ENCODE measurements around the gene SRPK1. TPM values are rescaled to one million over a fixed set of nuclear protein-coding genes. Genes with fewer than 3 reads are reported as not detected.

The SRPK1 gene
- total RNA-seq, 2 experiments from 2014 or later: 75.6 to 109 TPM

DNA sequence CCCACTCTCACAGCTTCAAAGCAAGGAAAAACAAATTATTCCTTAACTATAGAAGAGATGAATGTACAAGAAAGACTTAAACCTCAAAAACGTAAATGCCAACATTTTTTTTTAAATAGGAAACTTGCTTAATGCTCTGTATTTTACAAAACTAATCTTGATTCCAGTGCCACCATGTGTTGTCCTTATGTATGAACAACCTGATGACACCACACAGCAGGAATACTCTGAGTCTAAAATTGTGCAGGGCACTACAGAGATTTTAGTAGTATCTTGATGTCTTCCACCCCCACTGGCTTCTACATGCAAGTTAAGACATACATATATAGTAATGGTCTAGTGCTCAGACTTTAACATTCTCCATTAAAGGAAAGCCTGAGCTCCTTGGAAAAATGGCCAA is 46.2 kb downstream of the SRPK1 start:
- no peaks in the 10 kb centered on the region for H3K9me2 ChIP-seq (ENCODE audit: insufficient read depth, low read length)
- CTCF ChIA-PET (ENCODE audit: unreplicated experiment): no interaction called here
- TF ChIP-seq EZH2phosphoT487 (IDR thresholded peaks at IDR 0.05; ENCODE audit: borderline replicate concordance, low read depth, low read length): no peak
- TF ChIP-seq, protein P1, sequence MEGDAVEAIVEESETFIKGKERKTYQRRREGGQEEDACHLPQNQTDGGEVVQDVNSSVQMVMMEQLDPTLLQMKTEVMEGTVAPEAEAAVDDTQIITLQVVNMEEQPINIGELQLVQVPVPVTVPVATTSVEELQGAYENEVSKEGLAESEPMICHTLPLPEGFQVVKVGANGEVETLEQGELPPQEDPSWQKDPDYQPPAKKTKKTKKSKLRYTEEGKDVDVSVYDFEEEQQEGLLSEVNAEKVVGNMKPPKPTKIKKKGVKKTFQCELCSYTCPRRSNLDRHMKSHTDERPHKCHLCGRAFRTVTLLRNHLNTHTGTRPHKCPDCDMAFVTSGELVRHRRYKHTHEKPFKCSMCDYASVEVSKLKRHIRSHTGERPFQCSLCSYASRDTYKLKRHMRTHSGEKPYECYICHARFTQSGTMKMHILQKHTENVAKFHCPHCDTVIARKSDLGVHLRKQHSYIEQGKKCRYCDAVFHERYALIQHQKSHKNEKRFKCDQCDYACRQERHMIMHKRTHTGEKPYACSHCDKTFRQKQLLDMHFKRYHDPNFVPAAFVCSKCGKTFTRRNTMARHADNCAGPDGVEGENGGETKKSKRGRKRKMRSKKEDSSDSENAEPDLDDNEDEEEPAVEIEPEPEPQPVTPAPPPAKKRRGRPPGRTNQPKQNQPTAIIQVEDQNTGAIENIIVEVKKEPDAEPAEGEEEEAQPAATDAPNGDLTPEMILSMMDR (conservative IDR thresholded peaks at IDR 0.05; ENCODE audit: low read length): no peak
- H3K4me1 ChIP-seq (ENCODE audit: insufficient read depth, low read length, poor library complexity, severe bottlenecking): no peaks in the 10 kb centered on the region
- H3K79me2 ChIP-seq (ENCODE audit: insufficient read depth, low read depth, low read length): no peaks in the 10 kb centered on the region
- no TSS peak for BruUV-seq (replicated peaks)
- H3K36me3 ChIP-seq (ENCODE audit: insufficient read depth, low read length): peaks cover 96% of the 10 kb centered on the region
- no peak overlapping the region for H2AFZ ChIP-seq (ENCODE audit: low read length)
- H3K27ac ChIP-seq (ENCODE audit: low read depth, low read length, poor library complexity, severe bottlenecking): no peak overlapping the region
- H3K4me3 ChIP-seq (ENCODE audit: low read depth, low read length, poor library complexity, severe bottlenecking): no peak overlapping the region
- intact Hi-C loops (cut with micrococcal nuclease; ENCODE audit: unreplicated experiment): no loop called here
- no peaks in the 10 kb centered on the region for H4K20me1 ChIP-seq (ENCODE audit: insufficient read depth, low read length)
- no peak for DNase-seq (ENCODE audit: low spot score)
- H3K4me2 ChIP-seq (ENCODE audit: low read length): no peak overlapping the region
- H3K9me3 ChIP-seq (ENCODE audit: low read length): no peaks in the 10 kb centered on the region
- POLR2A ChIA-PET: interaction anchor here (0.7 kb wide), 1 partner anchor 544 kb away, joined by 3 read pairs; no protein-coding TSS in a partner anchor

GRCh38 chr6:35859367-35859766 is 61.5 kb downstream of the SRPK1 start:
- POLR2A ChIA-PET: interaction anchor here (0.6 to 0.7 kb wide), 2 partner anchors 253 to 1501 kb away, joined by 3 read pairs; no protein-coding TSS in a partner anchor
- no peak for TF ChIP-seq EZH2phosphoT487 (IDR thresholded peaks at IDR 0.05; ENCODE audit: borderline replicate concordance, low read depth, low read length)
- TF ChIP-seq, protein P1 (conservative IDR thresholded peaks at IDR 0.05; ENCODE audit: low read length): no peak
- Histone ChIP-seq H3K4me3 (ENCODE audit: low read depth, low read length, poor library complexity, severe bottlenecking) (no peak overlapping the region), H3K27ac (ENCODE audit: low read depth, low read length, poor library complexity, severe bottlenecking) (no peak overlapping the region), H2AFZ (ENCODE audit: low read length) (no peak overlapping the region), H4K20me1 (ENCODE audit: insufficient read depth, low read length) (no peaks in the 10 kb centered on the region), H3K9me3 (ENCODE audit: low read length) (no peaks in the 10 kb centered on the region), H3K79me2 (ENCODE audit: insufficient read depth, low read depth, low read length) (no peaks in the 10 kb centered on the region), H3K36me3 (ENCODE audit: insufficient read depth, low read length) (peaks cover 98% of the 10 kb centered on the region), H3K9me2 (ENCODE audit: insufficient read depth, low read length) (no peaks in the 10 kb centered on the region), H3K4me2 (ENCODE audit: low read length) (no peak overlapping the region), H3K4me1 (ENCODE audit: insufficient read depth, low read length, poor library complexity, severe bottlenecking) (no peaks in the 10 kb centered on the region)
- no TSS peak for BruUV-seq (replicated peaks)
- intact Hi-C loops (cut with micrococcal nuclease; ENCODE audit: unreplicated experiment): no loop called here
- CTCF ChIA-PET (ENCODE audit: unreplicated experiment): no interaction called here
- no peak for DNase-seq (ENCODE audit: low spot score)

GRCh38 chr6:35857853-35858252 is 63.0 kb downstream of the SRPK1 start:
- no TSS peak for BruUV-seq (replicated peaks)
- ChIA-PET POLR2A (interaction anchor here (0.6 kb wide), 1 partner anchor 121 kb away, joined by 3 read pairs; no protein-coding TSS in a partner anchor), CTCF (ENCODE audit: unreplicated experiment) (no interaction called here)
- Histone ChIP-seq H4K20me1 (ENCODE audit: insufficient read depth, low read length) (no peaks in the 10 kb centered on the region), H3K4me2 (ENCODE audit: low read length) (no peak overlapping the region), H3K27ac (ENCODE audit: low read depth, low read length, poor library complexity, severe bottlenecking) (no peak overlapping the region), H3K79me2 (ENCODE audit: insufficient read depth, low read depth, low read length) (no peaks in the 10 kb centered on the region), H3K9me2 (ENCODE audit: insufficient read depth, low read length) (no peaks in the 10 kb centered on the region), H2AFZ (ENCODE audit: low read length) (no peak overlapping the region), H3K36me3 (ENCODE audit: insufficient read depth, low read length) (peaks cover 99% of the 10 kb centered on the region), H3K9me3 (ENCODE audit: low read length) (no peaks in the 10 kb centered on the region), H3K4me1 (ENCODE audit: insufficient read depth, low read length, poor library complexity, severe bottlenecking) (no peaks in the 10 kb centered on the region), H3K4me3 (ENCODE audit: low read depth, low read length, poor library complexity, severe bottlenecking) (no peak overlapping the region)
- no peak for TF ChIP-seq EZH2phosphoT487 (IDR thresholded peaks at IDR 0.05; ENCODE audit: borderline replicate concordance, low read depth, low read length)
- TF ChIP-seq, protein P1 (conservative IDR thresholded peaks at IDR 0.05; ENCODE audit: low read length): no peak
- intact Hi-C loops (cut with micrococcal nuclease; ENCODE audit: unreplicated experiment): no loop called here
- DNase-seq (ENCODE audit: low spot score): no peak

Measured in OCI-LY7 (cell line).